ENCODE measurements around the gene POC1A.

GRCh38 chr3:52176180-52176752 is 22.0 kb upstream of the POC1A start:
- TF ChIP-seq POLR2A (IDR thresholded peaks at IDR 0.05) (no peak), CTCF (IDR thresholded peaks at IDR 0.05) (no peak)

All from uterus (tissue), 2 donors.